ENCODE results near the gene ZNF616.
"Not testable (repeated sequence)": the region's sequence is repeated elsewhere in the genome, so short reads cannot be mapped to it uniquely, and the experiment has no call there.

Gene ZNF616

GRCh38 chr19:52102782-52103181 lies 37.0 kb downstream of the ZNF616 start:
- DNase-seq (ENCODE audit: low read depth) = no peak

DNA sequence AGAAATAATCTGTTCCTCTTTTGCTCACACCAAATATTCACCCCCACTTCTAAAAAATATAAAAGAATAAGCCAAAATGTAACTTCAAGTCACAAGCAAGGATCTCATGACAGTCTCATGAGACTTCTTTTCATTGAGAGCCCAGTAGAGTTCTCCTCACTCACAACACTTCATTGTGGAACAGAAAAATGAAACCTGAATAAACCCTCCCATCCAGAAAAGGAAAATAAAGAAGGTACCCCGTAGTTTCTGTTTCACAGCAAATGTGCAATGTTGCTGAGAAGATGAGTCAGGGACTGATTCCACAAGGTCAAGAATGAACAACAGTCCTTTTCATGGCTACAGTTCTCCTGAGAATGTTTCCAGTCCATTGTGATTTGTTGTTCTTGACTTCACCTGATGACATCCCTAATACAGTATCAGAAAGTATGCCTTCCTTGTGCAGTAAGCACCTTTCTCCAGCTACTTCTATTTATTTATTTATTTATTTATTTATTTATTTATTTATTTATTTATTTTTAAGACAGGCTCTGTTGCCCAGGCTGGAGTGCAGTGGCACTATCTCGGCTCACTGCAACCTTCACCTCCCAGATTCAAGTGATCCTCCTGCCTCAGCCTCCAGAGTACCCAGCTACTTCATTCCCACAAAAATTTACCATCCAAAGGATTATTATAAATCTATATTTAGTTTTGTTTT lies 37.7 kb downstream of the ZNF616 start:
- DNase-seq (ENCODE audit: low read depth) = no peak

DNA sequence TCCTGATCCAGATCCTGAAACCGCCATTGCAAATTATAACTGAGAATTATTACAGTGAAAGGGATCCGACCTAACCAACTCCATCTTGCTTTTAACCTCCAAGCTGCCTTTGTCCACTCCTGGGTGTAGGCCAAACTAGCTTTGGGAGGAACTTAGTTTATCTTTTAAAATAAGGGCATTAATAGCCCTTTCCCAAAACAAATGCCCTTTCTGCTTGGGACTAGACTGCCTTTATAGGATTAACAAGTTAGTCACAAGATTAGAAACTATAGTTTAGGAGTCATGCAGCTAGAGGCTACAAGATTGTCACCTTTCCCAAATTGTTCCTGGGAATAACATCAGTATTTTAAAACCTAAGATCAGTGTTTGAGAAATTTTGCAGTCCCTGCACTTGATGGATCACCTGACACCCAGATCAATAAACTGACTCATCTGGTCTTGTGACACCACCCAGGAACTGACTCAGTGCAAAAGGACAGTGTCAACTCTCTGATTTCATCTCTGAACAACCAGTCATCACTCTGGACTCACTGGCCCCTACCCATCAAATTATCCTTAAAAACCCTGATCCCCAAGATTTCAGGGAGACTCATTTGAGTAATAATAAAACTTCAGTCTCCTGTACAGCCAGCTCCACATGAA lies 40.1 kb downstream of the ZNF616 start:
- DNase-seq (ENCODE audit: low read depth) = no peak

- not testable (repeated sequence) for DNase-seq (ENCODE audit: low read depth)
Measured at GRCh38 chr19:52096416-52096815, 43.3 kb downstream of the ZNF616 start.

DNA sequence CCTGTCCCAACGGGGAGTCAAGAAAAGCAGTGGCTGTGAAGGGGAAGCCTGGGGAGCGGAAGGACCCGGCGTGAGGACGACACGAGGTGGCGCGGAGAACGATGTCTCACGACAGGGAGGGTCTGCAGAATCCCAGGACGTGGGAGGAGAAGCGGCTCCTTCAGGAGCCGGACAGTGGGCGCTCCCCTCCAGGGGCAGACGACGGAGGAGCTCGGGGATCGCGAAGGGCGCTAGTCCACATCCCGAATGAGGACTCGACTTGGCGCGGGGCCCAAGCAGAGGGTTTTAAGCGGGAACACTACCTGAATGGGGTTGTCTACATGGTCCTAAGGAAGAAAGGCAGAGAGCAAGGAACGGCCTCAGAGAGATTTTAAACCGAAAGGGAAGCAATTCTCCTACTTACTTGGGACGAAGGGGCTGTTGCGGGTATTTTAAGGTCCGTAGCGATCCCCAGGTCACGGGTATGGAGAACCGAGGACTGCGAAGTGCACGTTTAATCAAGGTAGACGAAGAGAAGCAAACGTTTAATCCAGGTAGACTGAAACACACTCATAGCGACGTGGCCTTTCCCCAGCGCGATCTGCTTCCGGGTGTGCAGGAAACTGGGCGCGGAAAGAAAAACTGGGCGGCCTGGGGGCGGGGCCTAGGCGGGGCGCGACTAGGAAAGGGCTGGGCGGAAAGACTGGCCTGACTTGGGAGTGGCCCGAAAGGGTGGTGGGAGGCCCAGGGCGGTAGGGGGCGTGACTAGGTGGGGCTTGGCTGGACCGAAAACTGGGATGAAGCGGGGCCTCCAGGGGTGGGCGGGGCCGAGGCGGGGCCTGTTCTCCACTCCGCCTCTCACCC lies 44.3 kb downstream of the ZNF616 start, which contains the start of gene ZNF841:
Gene ZNF841, minus strand, starts transcription at position 594 of the 843 bp plus-strand sequence. CDS start 10,964 bp downstream, outside the sequence.
- peak; percentile 73 for DNase-seq (ENCODE audit: low read depth)

- DNase-seq (ENCODE audit: low read depth) = no peak
Measured at GRCh38 chr19:52094526-52095130, 45.1 kb downstream of the ZNF616 start.

- DNase-seq (ENCODE audit: low read depth) = no peak
Measured at GRCh38 chr19:52086481-52086880, 53.3 kb downstream of the ZNF616 start.

DNA sequence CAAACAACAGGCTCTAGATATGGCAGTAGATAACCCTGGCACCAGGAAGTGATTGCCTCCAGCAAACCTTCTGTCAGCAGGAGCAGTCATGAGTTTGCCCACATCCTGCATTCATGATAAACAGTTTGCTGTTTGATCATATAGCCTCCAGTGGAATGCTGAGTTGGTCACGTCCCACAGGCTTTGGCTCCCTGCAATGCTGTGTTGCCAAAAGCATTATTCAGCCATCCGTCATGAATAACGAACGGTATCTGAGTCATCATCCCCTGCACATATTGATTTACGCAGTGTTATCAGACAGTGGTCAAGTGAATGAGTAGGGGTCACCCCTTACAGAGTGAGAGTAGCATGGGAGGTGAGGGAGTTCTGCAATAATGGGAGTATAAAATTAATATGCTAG lies 69.2 kb downstream of the ZNF616 start:
- DNase-seq (ENCODE audit: low read depth) = no peak

GRCh38 chr19:52069653-52070052 lies 70.1 kb downstream of the ZNF616 start:
- no peak for DNase-seq (ENCODE audit: low read depth)

DNA sequence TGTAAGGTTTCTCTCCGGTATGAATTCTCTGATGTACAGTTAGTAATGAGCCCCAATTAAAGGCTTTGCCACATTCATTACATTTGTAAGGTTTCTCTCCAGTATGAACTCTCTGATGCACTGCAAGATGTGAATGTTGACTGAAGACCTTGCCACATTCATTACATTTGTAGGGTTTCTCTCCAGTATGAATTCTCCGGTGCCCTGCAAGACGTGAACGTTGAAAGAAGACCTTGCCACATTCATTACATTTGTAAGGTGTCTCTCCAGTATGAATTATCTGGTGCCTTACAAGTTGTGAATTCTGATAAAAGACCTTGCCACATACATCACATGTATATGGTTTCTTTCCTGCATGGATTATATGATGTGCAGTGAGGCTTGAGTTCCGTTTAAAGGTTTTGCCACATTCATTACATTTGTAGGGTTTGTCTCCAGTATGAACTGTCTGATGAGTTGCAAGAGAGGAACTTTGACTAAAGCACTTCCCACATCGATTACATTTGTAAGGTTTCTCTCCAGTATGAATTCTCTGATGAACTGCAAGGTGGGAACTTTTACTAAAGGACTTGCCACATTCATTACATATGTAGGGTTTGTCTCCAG lies 73.4 kb downstream of the ZNF616 start:
- no peak for DNase-seq (ENCODE audit: low read depth)

DNA sequence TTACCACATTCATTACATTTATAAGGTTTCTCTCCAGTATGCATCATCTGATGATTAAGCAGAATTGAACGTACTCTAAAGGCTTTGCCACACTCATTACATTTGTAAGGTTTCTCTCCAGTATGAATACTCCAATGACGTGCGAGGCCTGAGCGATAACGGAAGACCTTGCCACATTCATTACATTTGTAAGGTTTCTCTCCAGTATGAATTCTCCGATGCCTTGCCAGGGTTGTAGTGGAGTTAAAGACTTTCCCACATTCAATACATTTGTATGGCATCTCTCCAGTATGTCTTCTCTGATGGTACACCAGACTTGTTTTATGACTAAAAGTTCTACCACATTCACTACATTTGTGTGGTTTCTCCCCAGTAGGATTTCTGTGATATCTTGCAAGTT lies 74.3 kb downstream of the ZNF616 start:
- no peak for DNase-seq (ENCODE audit: low read depth)
